ENCODE data around the gene SYT14.

GRCh38 chr1:209899948-209900347 is 38.1 kb upstream of the SYT14 start:
- no peak for TF ChIP-seq CTCF (IDR thresholded peaks at IDR 0.05)
- TF ChIP-seq POLR2A (IDR thresholded peaks at IDR 0.05): no peak
